ENCODE results near the gene MANBA.

The MANBA gene

GRCh38 chr4:102707150-102707549 is 53.6 kb downstream of the MANBA start:
- Histone ChIP-seq H3K27me3 (replicated peaks in 2 of 5; ENCODE audit: control insufficient read depth in 4 of 5, insufficient read depth in 5 of 5, low read length in 4 of 5) (no peaks in the 10 kb centered on the region), H3K27ac (ENCODE audit: insufficient read depth in 1 of 2, low read depth in 1 of 2, low read length in 2 of 2, poor library complexity in 1 of 2, severe bottlenecking in 2 of 2) (no peak overlapping the region), H3K4me3 (ENCODE audit: control insufficient read depth in 1 of 7, extremely low read depth in 1 of 7, insufficient read depth in 4 of 7, low read depth in 2 of 7, low read length in 6 of 7) (no peak overlapping the region), H3K9me3 (ENCODE audit: control extremely low read depth in 1 of 5, control insufficient read depth in 4 of 5, insufficient read depth in 2 of 5, low read depth in 1 of 5, low read length in 4 of 5) (peaks cover 1 to 43% (median 8%) of the 10 kb centered on the region in 5 experiments), H3K36me3 (ENCODE audit: control insufficient read depth in 4 of 4, insufficient read depth in 4 of 4, low read length in 3 of 4) (peaks cover 21 to 65% (median 32%) of the 10 kb centered on the region in 4 experiments), H3K4me1 (ENCODE audit: control extremely low read depth in 1 of 4, control insufficient read depth in 4 of 4, insufficient read depth in 4 of 4, low read length in 3 of 4) (no peaks in the 10 kb centered on the region)
- POLR2A ChIA-PET = no interaction called here
- no CpG with 5 or more reads among the region's 1 CpG for WGBS (ENCODE audit: insufficient coverage)
- DNase-seq = peak in 1 of 3 donors; percentile 21
- CTCF ChIA-PET = no interaction called here

- Histone ChIP-seq H3K27ac (ENCODE audit: insufficient read depth in 1 of 2, low read depth in 1 of 2, low read length in 2 of 2, poor library complexity in 1 of 2, severe bottlenecking in 2 of 2) (no peak overlapping the region), H3K36me3 (ENCODE audit: control insufficient read depth in 4 of 4, insufficient read depth in 4 of 4, low read length in 3 of 4) (peaks cover 10 to 55% (median 25%) of the 10 kb centered on the region in 4 experiments), H3K4me1 (ENCODE audit: control extremely low read depth in 1 of 4, control insufficient read depth in 4 of 4, insufficient read depth in 4 of 4, low read length in 3 of 4) (no peaks in the 10 kb centered on the region), H3K9me3 (ENCODE audit: control extremely low read depth in 1 of 5, control insufficient read depth in 4 of 5, insufficient read depth in 2 of 5, low read depth in 1 of 5, low read length in 4 of 5) (peaks cover 0 to 37% (median 8%) of the 10 kb centered on the region in 5 experiments), H3K4me3 (ENCODE audit: control insufficient read depth in 1 of 7, extremely low read depth in 1 of 7, insufficient read depth in 4 of 7, low read depth in 2 of 7, low read length in 6 of 7) (peak overlapping the region in 1 of 7 experiments; percentile 11), H3K27me3 (replicated peaks in 2 of 5; ENCODE audit: control insufficient read depth in 4 of 5, insufficient read depth in 5 of 5, low read length in 4 of 5) (no peaks in the 10 kb centered on the region)
- DNase-seq = no peak
- 100% methylated on average over 1 of the region's 1 CpG for WGBS (ENCODE audit: insufficient coverage)
- ChIA-PET POLR2A (no interaction called here), CTCF (no interaction called here)
Measured at GRCh38 chr4:102705391-102705935, 55.3 kb downstream of the MANBA start.

- Histone ChIP-seq H3K4me3 (ENCODE audit: control insufficient read depth in 1 of 7, extremely low read depth in 1 of 7, insufficient read depth in 4 of 7, low read depth in 2 of 7, low read length in 6 of 7) (no peak overlapping the region), H3K4me1 (ENCODE audit: control extremely low read depth in 1 of 4, control insufficient read depth in 4 of 4, insufficient read depth in 4 of 4, low read length in 3 of 4) (no peaks in the 10 kb centered on the region), H3K27me3 (replicated peaks in 2 of 5; ENCODE audit: control insufficient read depth in 4 of 5, insufficient read depth in 5 of 5, low read length in 4 of 5) (no peaks in the 10 kb centered on the region), H3K36me3 (ENCODE audit: control insufficient read depth in 4 of 4, insufficient read depth in 4 of 4, low read length in 3 of 4) (peaks cover 8 to 37% (median 19%) of the 10 kb centered on the region in 4 experiments), H3K27ac (ENCODE audit: insufficient read depth in 1 of 2, low read depth in 1 of 2, low read length in 2 of 2, poor library complexity in 1 of 2, severe bottlenecking in 2 of 2) (no peak overlapping the region), H3K9me3 (ENCODE audit: control extremely low read depth in 1 of 5, control insufficient read depth in 4 of 5, insufficient read depth in 2 of 5, low read depth in 1 of 5, low read length in 4 of 5) (no peaks in the 10 kb centered on the region)
- ChIA-PET CTCF (no interaction called here), POLR2A (no interaction called here)
- 100% methylated on average over 1 of the region's 3 CpGs for WGBS (ENCODE audit: insufficient coverage)
- DNase-seq = no peak
Measured at GRCh38 chr4:102696758-102697157, 64.0 kb downstream of the MANBA start.

- ChIA-PET CTCF (interaction anchor here (1.0 to 1.1 kb wide), 3 partner anchors 9 to 16 kb away, joined by 3 to 4 read pairs (median 3); no protein-coding TSS in a partner anchor), POLR2A (no interaction called here)
- DNase-seq = no peak
Measured at GRCh38 chr4:102694791-102695190, 66.0 kb downstream of the MANBA start.

GRCh38 chr4:102693861-102694260 is 66.9 kb downstream of the MANBA start:
- Histone ChIP-seq H3K9me3 (ENCODE audit: control extremely low read depth in 1 of 5, control insufficient read depth in 4 of 5, insufficient read depth in 2 of 5, low read depth in 1 of 5, low read length in 4 of 5) (peaks cover 0 to 1% (median 0%) of the 10 kb centered on the region in 5 experiments), H3K27me3 (replicated peaks in 2 of 5; ENCODE audit: control insufficient read depth in 4 of 5, insufficient read depth in 5 of 5, low read length in 4 of 5) (no peaks in the 10 kb centered on the region), H3K27ac (ENCODE audit: insufficient read depth in 1 of 2, low read depth in 1 of 2, low read length in 2 of 2, poor library complexity in 1 of 2, severe bottlenecking in 2 of 2) (no peak overlapping the region), H3K4me1 (ENCODE audit: control extremely low read depth in 1 of 4, control insufficient read depth in 4 of 4, insufficient read depth in 4 of 4, low read length in 3 of 4) (no peaks in the 10 kb centered on the region), H3K4me3 (ENCODE audit: control insufficient read depth in 1 of 7, extremely low read depth in 1 of 7, insufficient read depth in 4 of 7, low read depth in 2 of 7, low read length in 6 of 7) (no peak overlapping the region), H3K36me3 (ENCODE audit: control insufficient read depth in 4 of 4, insufficient read depth in 4 of 4, low read length in 3 of 4) (peaks cover 10 to 48% (median 27%) of the 10 kb centered on the region in 4 experiments)
- CTCF ChIA-PET = interaction anchor here (0.7 kb wide), 1 partner anchor 171 kb away, joined by 3 read pairs; no protein-coding TSS in a partner anchor
- POLR2A ChIA-PET = no interaction called here
- no peak for DNase-seq
- WGBS (ENCODE audit: insufficient coverage) = no CpG with 5 or more reads among the region's 5 CpGs

More at GRCh38 chr4:102694791-102695190, 66.0 kb downstream of the MANBA start:
- Histone ChIP-seq H3K36me3 (ENCODE audit: control insufficient read depth in 4 of 4, insufficient read depth in 4 of 4, low read length in 3 of 4) (peaks cover 10 to 46% (median 25%) of the 10 kb centered on the region in 4 experiments), H3K27me3 (replicated peaks in 2 of 5; ENCODE audit: control insufficient read depth in 4 of 5, insufficient read depth in 5 of 5, low read length in 4 of 5) (no peaks in the 10 kb centered on the region), H3K27ac (ENCODE audit: insufficient read depth in 1 of 2, low read depth in 1 of 2, low read length in 2 of 2, poor library complexity in 1 of 2, severe bottlenecking in 2 of 2) (peak overlapping the region in 1 of 2 experiments; percentile 10), H3K9me3 (ENCODE audit: control extremely low read depth in 1 of 5, control insufficient read depth in 4 of 5, insufficient read depth in 2 of 5, low read depth in 1 of 5, low read length in 4 of 5) (no peaks in the 10 kb centered on the region), H3K4me1 (ENCODE audit: control extremely low read depth in 1 of 4, control insufficient read depth in 4 of 4, insufficient read depth in 4 of 4, low read length in 3 of 4) (no peaks in the 10 kb centered on the region), H3K4me3 (ENCODE audit: control insufficient read depth in 1 of 7, extremely low read depth in 1 of 7, insufficient read depth in 4 of 7, low read depth in 2 of 7, low read length in 6 of 7) (no peak overlapping the region)
- 100% methylated on average over 2 of the region's 3 CpGs for WGBS (ENCODE audit: insufficient coverage)

- no peak overlapping the region for H3K4me3 ChIP-seq (ENCODE audit: control insufficient read depth in 1 of 7, extremely low read depth in 1 of 7, insufficient read depth in 4 of 7, low read depth in 2 of 7, low read length in 6 of 7)
Measured at GRCh38 chr4:102693262-102693850, 67.4 kb downstream of the MANBA start.

GRCh38 chr4:102692474-102692873 is 68.3 kb downstream of the MANBA start:
- POLR2A ChIA-PET = no interaction called here
- peaks cover 0 to 9% (median 4%) of the 10 kb centered on the region in 4 experiments for H3K4me1 ChIP-seq (ENCODE audit: control extremely low read depth in 1 of 4, control insufficient read depth in 4 of 4, insufficient read depth in 4 of 4, low read length in 3 of 4)
- H3K36me3 ChIP-seq (ENCODE audit: control insufficient read depth in 4 of 4, insufficient read depth in 4 of 4, low read length in 3 of 4) = peaks cover 10 to 62% (median 34%) of the 10 kb centered on the region in 4 experiments
- CTCF ChIA-PET = no interaction called here
- peaks cover 0 to 1% (median 0%) of the 10 kb centered on the region in 5 experiments for H3K9me3 ChIP-seq (ENCODE audit: control extremely low read depth in 1 of 5, control insufficient read depth in 4 of 5, insufficient read depth in 2 of 5, low read depth in 1 of 5, low read length in 4 of 5)
- H3K27me3 ChIP-seq (replicated peaks in 2 of 5; ENCODE audit: control insufficient read depth in 4 of 5, insufficient read depth in 5 of 5, low read length in 4 of 5) = no peaks in the 10 kb centered on the region
- no peak overlapping the region for H3K27ac ChIP-seq (ENCODE audit: insufficient read depth in 1 of 2, low read depth in 1 of 2, low read length in 2 of 2, poor library complexity in 1 of 2, severe bottlenecking in 2 of 2)
- DNase-seq = no peak
- no peak overlapping the region for H3K4me3 ChIP-seq (ENCODE audit: control insufficient read depth in 1 of 7, extremely low read depth in 1 of 7, insufficient read depth in 4 of 7, low read depth in 2 of 7, low read length in 6 of 7)
- WGBS (ENCODE audit: insufficient coverage) = 95% methylated on average over 2 of the region's 3 CpGs

More at GRCh38 chr4:102693262-102693850, 67.4 kb downstream of the MANBA start:
- POLR2A ChIA-PET = no interaction called here
- H3K4me1 ChIP-seq (ENCODE audit: control extremely low read depth in 1 of 4, control insufficient read depth in 4 of 4, insufficient read depth in 4 of 4, low read length in 3 of 4) = peaks cover 0 to 2% (median 0%) of the 10 kb centered on the region in 4 experiments
- H3K9me3 ChIP-seq (ENCODE audit: control extremely low read depth in 1 of 5, control insufficient read depth in 4 of 5, insufficient read depth in 2 of 5, low read depth in 1 of 5, low read length in 4 of 5) = peaks cover 0 to 1% (median 0%) of the 10 kb centered on the region in 5 experiments
- no peaks in the 10 kb centered on the region for H3K27me3 ChIP-seq (replicated peaks in 2 of 5; ENCODE audit: control insufficient read depth in 4 of 5, insufficient read depth in 5 of 5, low read length in 4 of 5)
- CTCF ChIA-PET = interaction anchor here (0.7 kb wide), 1 partner anchor 172 kb away, joined by 3 read pairs; no protein-coding TSS in a partner anchor
- H3K27ac ChIP-seq (ENCODE audit: insufficient read depth in 1 of 2, low read depth in 1 of 2, low read length in 2 of 2, poor library complexity in 1 of 2, severe bottlenecking in 2 of 2) = no peak overlapping the region
- DNase-seq = no peak
- WGBS (ENCODE audit: insufficient coverage) = 100% methylated on average over 4 of the region's 4 CpGs
- H3K36me3 ChIP-seq (ENCODE audit: control insufficient read depth in 4 of 4, insufficient read depth in 4 of 4, low read length in 3 of 4) = peaks cover 10 to 54% (median 28%) of the 10 kb centered on the region in 4 experiments
